ENCODE data around the gene VSX1.

VSX1 gene

DNA sequence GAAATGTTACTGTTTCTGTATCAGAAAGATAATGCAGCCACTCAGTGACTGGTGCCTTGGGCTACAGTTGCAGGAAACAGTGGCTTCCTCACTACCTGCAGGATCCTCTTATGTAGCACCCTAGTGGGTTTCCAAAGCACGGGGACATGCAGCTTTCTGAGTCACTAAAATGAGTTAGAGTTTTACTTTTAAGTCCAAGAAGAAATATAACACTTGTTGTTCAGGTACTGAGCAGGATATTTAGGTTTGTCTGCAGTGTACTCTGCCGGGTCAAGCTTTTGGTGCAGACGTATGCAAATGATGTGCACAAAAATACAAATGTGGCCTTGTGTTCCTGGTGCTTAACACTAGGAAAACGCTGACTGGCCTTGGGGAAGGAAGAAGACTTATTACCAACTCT, 46.0 kb downstream of the VSX1 start:
- Histone ChIP-seq H2AFZ (ENCODE audit: insufficient read depth, low read length, poor library complexity) (no peak overlapping the region), H3K4ac (ENCODE audit: low read depth, low read length) (no peak overlapping the region), H4K8ac (ENCODE audit: low read depth, low read length) (no peak overlapping the region), H3K23ac (ENCODE audit: low read length) (no peak overlapping the region), H2BK12ac (ENCODE audit: low read length) (no peak overlapping the region), H2BK120ac (ENCODE audit: insufficient read depth, low read length, poor library complexity) (no peak overlapping the region), H3K9me3 (ENCODE audit: insufficient read depth, low read depth, low read length) (peaks cover 3% of the 10 kb centered on the region), H3K9ac (ENCODE audit: low read length) (no peak overlapping the region), H4K91ac (ENCODE audit: low read depth, low read length) (no peak overlapping the region), H3K79me1 (ENCODE audit: low read length) (no peaks in the 10 kb centered on the region), H3K27ac (ENCODE audit: low read depth, low read length) (no peak overlapping the region), H3K4me1 (ENCODE audit: control insufficient read depth in 1 of 2, insufficient read depth in 2 of 2, low read length in 2 of 2) (no peaks in the 10 kb centered on the region), H3K4me3 (ENCODE audit: low read depth, low read length) (no peak overlapping the region), H3K79me2 (ENCODE audit: control insufficient read depth, insufficient read depth, low read length, poor library complexity) (no peaks in the 10 kb centered on the region), H3K18ac (ENCODE audit: low read length) (no peak overlapping the region), H3K36me3 (ENCODE audit: control insufficient read depth in 1 of 2, insufficient read depth in 2 of 2, low read length in 2 of 2) (no peaks in the 10 kb centered on the region), H3K4me2 (ENCODE audit: low read length) (no peak overlapping the region), H2BK5ac (ENCODE audit: low read depth, low read length, poor library complexity) (no peak overlapping the region), H3K27me3 (ENCODE audit: insufficient read depth, low read length) (no peaks in the 10 kb centered on the region), H3K14ac (ENCODE audit: low read length) (no peak overlapping the region), H2AK5ac (ENCODE audit: low read length) (no peak overlapping the region), H4K12ac (ENCODE audit: low read depth, low read length) (no peak overlapping the region)
- no peak for DNase-seq
- no CpG with 5 or more reads among the region's 4 CpGs for WGBS (ENCODE audit: extremely low coverage, insufficient coverage, insufficient read length)

DNA sequence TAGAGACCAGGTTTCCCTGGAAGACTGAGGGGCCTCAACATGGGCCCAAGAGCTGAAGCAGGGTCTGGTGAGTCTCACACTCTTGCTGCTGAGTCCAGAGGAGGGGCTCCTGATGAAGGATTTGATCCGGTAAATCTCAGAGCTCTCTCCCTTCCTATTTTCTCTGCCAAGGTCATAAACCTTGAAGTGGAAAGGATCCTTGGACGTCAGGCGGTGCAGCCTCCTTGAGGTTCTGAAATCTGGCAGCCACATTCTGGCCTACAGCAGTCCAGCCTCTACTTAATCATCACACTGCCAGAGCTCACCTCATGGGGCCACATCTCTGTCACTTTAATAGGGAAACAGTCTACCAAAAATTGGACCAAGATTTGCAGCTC, 48.0 kb downstream of the VSX1 start:
- no peak overlapping the region for H3K9ac ChIP-seq (ENCODE audit: low read length)
- H4K91ac ChIP-seq (ENCODE audit: low read depth, low read length): no peak overlapping the region
- H3K79me1 ChIP-seq (ENCODE audit: low read length): no peaks in the 10 kb centered on the region
- H3K23ac ChIP-seq (ENCODE audit: low read length): no peak overlapping the region
- no peak overlapping the region for H2AK5ac ChIP-seq (ENCODE audit: low read length)
- no peak overlapping the region for H3K4me3 ChIP-seq (ENCODE audit: low read depth, low read length)
- DNase-seq: no peak
- H3K4me2 ChIP-seq (ENCODE audit: low read length): no peak overlapping the region
- no peak overlapping the region for H4K12ac ChIP-seq (ENCODE audit: low read depth, low read length)
- H3K4ac ChIP-seq (ENCODE audit: low read depth, low read length): no peak overlapping the region
- H4K8ac ChIP-seq (ENCODE audit: low read depth, low read length): no peak overlapping the region
- no CpG with 5 or more reads among the region's 3 CpGs for WGBS (ENCODE audit: extremely low coverage, insufficient coverage, insufficient read length)
- no peak overlapping the region for H3K14ac ChIP-seq (ENCODE audit: low read length)
- no peak overlapping the region for H2BK120ac ChIP-seq (ENCODE audit: insufficient read depth, low read length, poor library complexity)
- H3K27ac ChIP-seq (ENCODE audit: low read depth, low read length): no peak overlapping the region
- no peak overlapping the region for H2BK12ac ChIP-seq (ENCODE audit: low read length)
- H3K79me2 ChIP-seq (ENCODE audit: control insufficient read depth, insufficient read depth, low read length, poor library complexity): no peaks in the 10 kb centered on the region
- peaks cover 6% of the 10 kb centered on the region for H3K9me3 ChIP-seq (ENCODE audit: insufficient read depth, low read depth, low read length)
- no peak overlapping the region for H2AFZ ChIP-seq (ENCODE audit: insufficient read depth, low read length, poor library complexity)
- no peaks in the 10 kb centered on the region for H3K4me1 ChIP-seq (ENCODE audit: control insufficient read depth in 1 of 2, insufficient read depth in 2 of 2, low read length in 2 of 2)
- no peaks in the 10 kb centered on the region for H3K36me3 ChIP-seq (ENCODE audit: control insufficient read depth in 1 of 2, insufficient read depth in 2 of 2, low read length in 2 of 2)
- no peaks in the 10 kb centered on the region for H3K27me3 ChIP-seq (ENCODE audit: insufficient read depth, low read length)
- no peak overlapping the region for H3K18ac ChIP-seq (ENCODE audit: low read length)
- H2BK5ac ChIP-seq (ENCODE audit: low read depth, low read length, poor library complexity): no peak overlapping the region

DNA sequence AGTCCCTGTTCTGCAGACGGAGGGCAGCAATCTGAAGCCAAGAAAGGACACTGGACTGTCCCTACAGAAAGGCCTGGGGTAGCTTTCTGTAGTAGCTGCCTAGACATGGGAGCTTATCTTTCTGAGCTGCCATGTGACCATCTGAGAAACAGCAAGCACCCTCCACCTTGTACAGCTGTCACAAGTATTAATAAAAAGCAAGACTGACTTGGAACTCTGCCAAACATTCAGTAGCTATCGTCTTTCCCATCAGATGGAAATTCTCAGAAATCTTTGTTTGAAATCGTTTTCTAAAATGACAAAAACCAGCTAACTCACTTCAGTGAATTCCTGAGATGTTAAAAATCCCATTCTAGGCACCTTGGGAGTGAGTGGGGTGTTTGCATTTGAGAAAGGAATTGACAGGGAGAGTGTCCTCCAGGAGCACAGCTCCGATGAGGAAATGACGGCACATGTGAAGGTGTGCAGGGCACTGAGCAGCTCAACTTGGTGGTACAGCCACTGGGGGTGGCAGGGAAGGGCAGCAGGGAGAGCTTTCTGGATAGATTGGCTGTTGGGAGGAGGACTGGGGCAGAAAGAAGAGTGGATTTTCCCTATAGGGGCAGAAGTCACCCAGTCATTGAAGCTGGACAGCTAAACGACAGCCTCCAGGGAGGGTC, 48.5 kb downstream of the VSX1 start:
- DNase-seq: peak; percentile 16 to 86
- Histone ChIP-seq H4K91ac (ENCODE audit: low read depth, low read length) (no peak overlapping the region), H3K9me3 (ENCODE audit: insufficient read depth, low read depth, low read length) (peaks cover 6% of the 10 kb centered on the region), H2BK12ac (ENCODE audit: low read length) (no peak overlapping the region), H2BK5ac (ENCODE audit: low read depth, low read length, poor library complexity) (no peak overlapping the region), H3K4ac (ENCODE audit: low read depth, low read length) (no peak overlapping the region), H3K18ac (ENCODE audit: low read length) (no peak overlapping the region), H3K4me2 (ENCODE audit: low read length) (no peak overlapping the region), H3K27me3 (ENCODE audit: insufficient read depth, low read length) (no peaks in the 10 kb centered on the region), H3K36me3 (ENCODE audit: control insufficient read depth in 1 of 2, insufficient read depth in 2 of 2, low read length in 2 of 2) (no peaks in the 10 kb centered on the region), H2AFZ (ENCODE audit: insufficient read depth, low read length, poor library complexity) (no peak overlapping the region), H3K79me2 (ENCODE audit: control insufficient read depth, insufficient read depth, low read length, poor library complexity) (no peaks in the 10 kb centered on the region), H2AK5ac (ENCODE audit: low read length) (no peak overlapping the region), H3K27ac (ENCODE audit: low read depth, low read length) (no peak overlapping the region), H3K79me1 (ENCODE audit: low read length) (no peaks in the 10 kb centered on the region), H3K4me1 (ENCODE audit: control insufficient read depth in 1 of 2, insufficient read depth in 2 of 2, low read length in 2 of 2) (no peaks in the 10 kb centered on the region), H3K23ac (ENCODE audit: low read length) (no peak overlapping the region), H4K8ac (ENCODE audit: low read depth, low read length) (no peak overlapping the region), H4K12ac (ENCODE audit: low read depth, low read length) (no peak overlapping the region), H3K14ac (ENCODE audit: low read length) (no peak overlapping the region), H3K9ac (ENCODE audit: low read length) (no peak overlapping the region), H3K4me3 (ENCODE audit: low read depth, low read length) (no peak overlapping the region), H2BK120ac (ENCODE audit: insufficient read depth, low read length, poor library complexity) (no peak overlapping the region)
- WGBS (ENCODE audit: extremely low coverage, insufficient coverage, insufficient read length): no CpG with 5 or more reads among the region's 6 CpGs

DNA sequence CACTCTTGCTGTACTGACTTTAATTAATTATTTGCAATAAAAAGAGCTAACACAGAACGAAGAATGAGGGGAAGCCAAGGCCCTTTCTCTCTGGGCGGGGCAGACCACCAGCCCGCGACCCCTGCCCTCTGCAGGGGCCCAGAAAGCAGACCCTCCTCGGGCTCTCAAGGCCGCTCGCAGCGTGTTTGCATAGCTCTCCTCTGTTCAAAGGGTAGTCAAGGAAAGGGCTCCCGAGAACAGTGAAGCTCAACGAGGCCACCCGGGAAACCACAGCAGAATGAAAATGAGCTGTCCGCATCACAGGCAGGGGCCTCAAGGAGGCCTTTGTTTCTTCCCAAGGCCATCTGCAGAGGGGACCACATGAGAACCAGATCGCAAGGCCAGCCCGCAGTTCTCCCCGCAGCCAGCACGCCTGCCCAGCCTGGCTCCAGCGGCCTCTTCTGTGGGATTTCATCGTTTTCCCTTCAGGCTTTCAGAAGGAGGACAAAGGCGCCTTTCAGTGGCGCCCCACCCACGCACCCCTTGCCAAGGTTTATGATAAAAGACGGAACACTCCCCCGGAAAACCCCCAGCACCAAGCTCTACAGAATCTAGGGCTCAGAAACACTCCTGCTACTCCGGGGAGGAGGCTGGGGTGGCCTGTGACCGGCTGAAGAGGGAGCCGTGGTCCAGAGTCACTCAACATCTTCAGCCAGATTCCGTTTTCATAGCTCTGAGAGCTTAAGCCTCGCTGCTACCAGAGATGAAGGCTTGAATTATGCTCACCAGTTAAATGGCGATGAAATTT, 49.3 kb downstream of the VSX1 start:
- Histone ChIP-seq H3K23ac (ENCODE audit: low read length) (no peak overlapping the region), H3K4ac (ENCODE audit: low read depth, low read length) (no peak overlapping the region), H4K8ac (ENCODE audit: low read depth, low read length) (no peak overlapping the region), H3K36me3 (ENCODE audit: control insufficient read depth in 1 of 2, insufficient read depth in 2 of 2, low read length in 2 of 2) (no peaks in the 10 kb centered on the region), H3K18ac (ENCODE audit: low read length) (no peak overlapping the region), H4K91ac (ENCODE audit: low read depth, low read length) (no peak overlapping the region), H2AFZ (ENCODE audit: insufficient read depth, low read length, poor library complexity) (no peak overlapping the region), H4K12ac (ENCODE audit: low read depth, low read length) (no peak overlapping the region), H2BK120ac (ENCODE audit: insufficient read depth, low read length, poor library complexity) (no peak overlapping the region), H3K79me2 (ENCODE audit: control insufficient read depth, insufficient read depth, low read length, poor library complexity) (no peaks in the 10 kb centered on the region), H3K4me1 (ENCODE audit: control insufficient read depth in 1 of 2, insufficient read depth in 2 of 2, low read length in 2 of 2) (no peaks in the 10 kb centered on the region), H3K14ac (ENCODE audit: low read length) (no peak overlapping the region), H2AK5ac (ENCODE audit: low read length) (no peak overlapping the region), H3K9me3 (ENCODE audit: insufficient read depth, low read depth, low read length) (peaks cover 6% of the 10 kb centered on the region), H2BK12ac (ENCODE audit: low read length) (no peak overlapping the region), H3K27me3 (ENCODE audit: insufficient read depth, low read length) (no peaks in the 10 kb centered on the region), H3K27ac (ENCODE audit: low read depth, low read length) (no peak overlapping the region), H2BK5ac (ENCODE audit: low read depth, low read length, poor library complexity) (no peak overlapping the region), H3K9ac (ENCODE audit: low read length) (no peak overlapping the region), H3K4me2 (ENCODE audit: low read length) (no peak overlapping the region), H3K4me3 (ENCODE audit: low read depth, low read length) (no peak overlapping the region), H3K79me1 (ENCODE audit: low read length) (no peaks in the 10 kb centered on the region)
- peak in 1 of 2 donors; percentile 10 for DNase-seq
- no CpG with 5 or more reads among the region's 29 CpGs for WGBS (ENCODE audit: extremely low coverage, insufficient coverage, insufficient read length)
